ENCODE results near the gene CSNK1G1. TPM values are rescaled to one million over a fixed set of nuclear protein-coding genes. Genes with fewer than 3 reads are reported as not detected.

The CSNK1G1 gene
- total RNA-seq, 1 experiment from 2014 or later: 27.4 TPM

- no peak for TF ChIP-seq CTCF (conservative IDR thresholded peaks at IDR 0.05; ENCODE audit: low read depth, low read length)
- TF ChIP-seq EZH2 (IDR thresholded peaks at IDR 0.05; ENCODE audit: borderline replicate concordance, low read depth, low read length, poor library complexity, severe bottlenecking): no peak
- intact Hi-C loops (cut with micrococcal nuclease; ENCODE audit: unreplicated experiment): no loop called here
- POLR2A ChIA-PET (ENCODE audit: low non-redundant PET): interaction anchor here (0.6 kb wide), 1 partner anchor 87 kb away, joined by 3 read pairs; no protein-coding TSS in a partner anchor
- no peak overlapping the region for H3K27ac ChIP-seq (ENCODE audit: low read depth, low read length, poor library complexity, severe bottlenecking)
- no peak overlapping the region for H3K4me3 ChIP-seq (ENCODE audit: low read depth, low read length, poor library complexity, severe bottlenecking)
- H3K9me3 ChIP-seq (ENCODE audit: low read depth, low read length, poor library complexity, severe bottlenecking): no peaks in the 10 kb centered on the region
- BruUV-seq (replicated peaks): no TSS peak
- CTCF ChIA-PET: no interaction called here
- no peak for DNase-seq (ENCODE audit: low spot score)
- peaks cover 4% of the 10 kb centered on the region for H3K36me3 ChIP-seq (ENCODE audit: insufficient read depth, low read length, poor library complexity, severe bottlenecking)
- H3K4me1 ChIP-seq (ENCODE audit: insufficient read depth, low read length, poor library complexity, severe bottlenecking): peaks cover 17% of the 10 kb centered on the region
- H3K27me3 ChIP-seq (replicated peaks; ENCODE audit: insufficient read depth, low read depth, low read length, poor library complexity): no peaks in the 10 kb centered on the region
These were observed 104.3 kb downstream of the CSNK1G1 start for GRCh38 chr15:64251658-64252057.

- TF ChIP-seq CTCF (conservative IDR thresholded peaks at IDR 0.05; ENCODE audit: low read depth, low read length) (no peak), EZH2 (IDR thresholded peaks at IDR 0.05; ENCODE audit: borderline replicate concordance, low read depth, low read length, poor library complexity, severe bottlenecking) (no peak)
- no peak for DNase-seq (ENCODE audit: low spot score)
- ChIA-PET POLR2A (ENCODE audit: low non-redundant PET) (interaction anchor here (0.6 kb wide), 1 partner anchor 88 kb away, joined by 3 read pairs; no protein-coding TSS in a partner anchor), CTCF (no interaction called here)
- Histone ChIP-seq H3K4me1 (ENCODE audit: insufficient read depth, low read length, poor library complexity, severe bottlenecking) (peaks cover 19% of the 10 kb centered on the region), H3K36me3 (ENCODE audit: insufficient read depth, low read length, poor library complexity, severe bottlenecking) (peaks cover 2% of the 10 kb centered on the region), H3K27me3 (replicated peaks; ENCODE audit: insufficient read depth, low read depth, low read length, poor library complexity) (no peaks in the 10 kb centered on the region), H3K27ac (ENCODE audit: low read depth, low read length, poor library complexity, severe bottlenecking) (no peak overlapping the region), H3K9me3 (ENCODE audit: low read depth, low read length, poor library complexity, severe bottlenecking) (no peaks in the 10 kb centered on the region), H3K4me3 (ENCODE audit: low read depth, low read length, poor library complexity, severe bottlenecking) (no peak overlapping the region)
- intact Hi-C loops (cut with micrococcal nuclease; ENCODE audit: unreplicated experiment): no loop called here
- no TSS peak for BruUV-seq (replicated peaks)
These were observed 104.9 kb downstream of the CSNK1G1 start for GRCh38 chr15:64251121-64251520.

- ChIA-PET CTCF (no interaction called here), POLR2A (ENCODE audit: low non-redundant PET) (interaction anchor here (0.5 kb wide), 1 partner anchor 35 kb away, joined by 3 read pairs; no protein-coding TSS in a partner anchor)
- Histone ChIP-seq H3K36me3 (ENCODE audit: insufficient read depth, low read length, poor library complexity, severe bottlenecking) (no peaks in the 10 kb centered on the region), H3K27me3 (replicated peaks; ENCODE audit: insufficient read depth, low read depth, low read length, poor library complexity) (no peaks in the 10 kb centered on the region), H3K27ac (ENCODE audit: low read depth, low read length, poor library complexity, severe bottlenecking) (no peak overlapping the region), H3K9me3 (ENCODE audit: low read depth, low read length, poor library complexity, severe bottlenecking) (no peaks in the 10 kb centered on the region), H3K4me1 (ENCODE audit: insufficient read depth, low read length, poor library complexity, severe bottlenecking) (peaks cover 19% of the 10 kb centered on the region), H3K4me3 (ENCODE audit: low read depth, low read length, poor library complexity, severe bottlenecking) (no peak overlapping the region)
- TF ChIP-seq EZH2 (IDR thresholded peaks at IDR 0.05; ENCODE audit: borderline replicate concordance, low read depth, low read length, poor library complexity, severe bottlenecking) (no peak), CTCF (conservative IDR thresholded peaks at IDR 0.05; ENCODE audit: low read depth, low read length) (no peak)
- no peak for DNase-seq (ENCODE audit: low spot score)
- intact Hi-C loops (cut with micrococcal nuclease; ENCODE audit: unreplicated experiment): no loop called here
- BruUV-seq (replicated peaks): no TSS peak
These were observed 105.9 kb downstream of the CSNK1G1 start for GRCh38 chr15:64249883-64250575.
